CD14-positive monocyte (primary cell): ENCODE results near the gene LONRF2. TPM values are rescaled to one million over a fixed set of nuclear protein-coding genes. Genes with fewer than 3 reads are reported as not detected.

Source experiments
- DNase-seq, 3 donors: peaks; one replicate each; pipeline ENCODE4 v3.0.0-alpha.2; 2011 to 2022
- H2AFZ ChIP-seq: 2 replicates; pipeline ENCODE4 v1.6.0; 2012; ENCODE audit warnings: mild to moderate bottlenecking, low read depth, low read length, inconsistent platforms; ENCODE audit not compliant: insufficient read depth, poor library complexity, severe bottlenecking
- H3K27ac ChIP-seq, 2 donors: 1 replicate in 1 of 2; 2 replicates in 1 of 2; pipeline ENCODE4 v1.5.1; 2012 to 2013; ENCODE audit warnings: low read length in 2 of 2, control low read depth in 1 of 2, inconsistent platforms in 1 of 2, low read depth in 1 of 2, mild to moderate bottlenecking in 1 of 2
- H3K27me3 ChIP-seq, 2 donors: one replicate each; pipeline versions ENCODE4 v1.6.0 to v1.6.1; 2011 to 2013; ENCODE audit warnings: low read length in 2 of 2; ENCODE audit not compliant: control insufficient read depth in 2 of 2, insufficient read depth in 2 of 2
- H3K36me3 ChIP-seq, 2 donors: replicated peaks in 1 of 2; 1 replicate in 1 of 2; 2 replicates in 1 of 2; pipeline versions ENCODE4 v1.5.1 to v1.6.1; 2012 to 2013; ENCODE audit warnings: low read length in 2 of 2, control low read depth in 1 of 2, inconsistent platforms in 1 of 2, mild to moderate bottlenecking in 1 of 2; ENCODE audit not compliant: insufficient read depth in 2 of 2, control insufficient read depth in 1 of 2
- H3K4me1 ChIP-seq, 2 donors: 1 replicate in 1 of 2; 2 replicates in 1 of 2; pipeline versions ENCODE4 v1.5.1 to v1.6.1; 2012 to 2013; ENCODE audit warnings: low read length in 2 of 2, control low read depth in 1 of 2, inconsistent platforms in 1 of 2, mild to moderate bottlenecking in 1 of 2, moderate library complexity in 1 of 2; ENCODE audit not compliant: insufficient read depth in 2 of 2, control insufficient read depth in 1 of 2
- H3K4me2 ChIP-seq: replicated peaks from 2 replicates; pipeline ENCODE3; 2012; ENCODE audit warnings: low read length, moderate library complexity, mild to moderate bottlenecking; ENCODE audit not compliant: poor library complexity, severe bottlenecking; ENCODE audit errors: extremely low read depth
- H3K4me3 ChIP-seq, 3 experiments: fragments of 200-600 bp in 1 of 3; sonication (generic) in 1 of 3; replicated peaks in 1 of 3; 1 replicate in 2 of 3; 2 replicates in 1 of 3; pipeline ENCODE4 v1.5.1; 2011 to 2013; ENCODE audit warnings: low read length in 3 of 3, mild to moderate bottlenecking in 3 of 3, control low read depth in 2 of 3, low read depth in 2 of 3, inconsistent platforms in 1 of 3, moderate library complexity in 1 of 3
- H3K79me2 ChIP-seq: 2 replicates; pipeline ENCODE4 v1.6.0; 2012; ENCODE audit warnings: mild to moderate bottlenecking, control low read depth, inconsistent platforms, low read length, moderate library complexity; ENCODE audit not compliant: insufficient read depth
- H3K9ac ChIP-seq: 2 replicates; pipeline ENCODE4 v1.6.0; 2017; ENCODE audit warnings: low read length, mild to moderate bottlenecking; ENCODE audit not compliant: insufficient read depth, poor library complexity, severe bottlenecking
- H3K9me3 ChIP-seq, 2 donors: replicated peaks in 1 of 2; 1 replicate in 1 of 2; 2 replicates in 1 of 2; pipeline versions ENCODE4 v1.5.1 to v1.6.1; 2012 to 2013; ENCODE audit warnings: low read length in 2 of 2, control low read depth in 1 of 2; ENCODE audit not compliant: control insufficient read depth in 1 of 2, insufficient read depth in 1 of 2
- H4K20me1 ChIP-seq: 2 replicates; pipeline ENCODE4 v1.6.0; 2012; ENCODE audit warnings: mild to moderate bottlenecking, low read length, control low read depth, moderate library complexity; ENCODE audit not compliant: insufficient read depth
- H3K27ac Mint-ChIP-seq, 7 donors: one replicate each; pipeline ENCODE4 v1.8.0; 2020; ENCODE audit warnings: mild to moderate bottlenecking in 7 of 7, mixed read lengths in 7 of 7, moderate library complexity in 6 of 7, inconsistent platforms in 2 of 7
- H3K27me3 Mint-ChIP-seq, 3 donors: one replicate each; pipeline ENCODE4 v1.8.0; 2021 to 2022; ENCODE audit warnings: low read depth in 3 of 3, mild to moderate bottlenecking in 3 of 3, mixed read lengths in 3 of 3, moderate library complexity in 3 of 3, inconsistent platforms in 1 of 3
- H3K36me3 Mint-ChIP-seq, 2 donors: one replicate each; pipeline ENCODE4 v1.8.0; 2020; ENCODE audit warnings: mixed read lengths in 2 of 2, inconsistent platforms in 1 of 2, mild to moderate bottlenecking in 1 of 2
- H3K4me1 Mint-ChIP-seq: one replicate; pipeline ENCODE4 v1.8.0; 2020; ENCODE audit warnings: mild to moderate bottlenecking, mixed read lengths
- H3K4me3 Mint-ChIP-seq, 2 donors: one replicate each; pipeline ENCODE4 v1.8.0; 2020; ENCODE audit warnings: mild to moderate bottlenecking in 2 of 2, mixed read lengths in 2 of 2, moderate library complexity in 1 of 2
- H3K9me3 Mint-ChIP-seq, 7 donors: one replicate each; pipeline ENCODE4 v1.8.0; 2020 to 2022; ENCODE audit warnings: mixed read lengths in 7 of 7, mild to moderate bottlenecking in 6 of 7, moderate library complexity in 6 of 7, inconsistent platforms in 2 of 7
- CTCF ChIP-seq: fragments of 200-600 bp; IDR thresholded peaks from one replicate; pipeline ENCODE4 v1.8.0; 2022; ENCODE audit warnings: antibody characterized with exemption, mild to moderate bottlenecking
- WGBS: methylation state at CpG from one replicate; pipeline ENCODE4 v1.1.5; 2013; ENCODE audit warnings: missing lambda C conversion rate; ENCODE audit not compliant: insufficient coverage; 5-methylcytosine and 5-hydroxymethylcytosine counted together
- intact Hi-C, 2 donors: fragments of 100-400 bp; cut with micrococcal nuclease; formaldehyde crosslinking; loops; one replicate each; pipeline versions ENCODE4 v1.15.0 to v1.15.1; 2023
- polyA plus RNA-seq, 3 donors: library from polyadenylated mRNA; depleted of rRNA in 1 of 3; unstranded in 2 of 3; stranded (reverse) in 1 of 3; fragments of 300-500 nt in 2 of 3; fragments of >200 nt in 1 of 3; fragmentation: Illumina TruSeq in 2 of 3; gene quantifications; 1 replicate in 2 of 3; 2 replicates in 1 of 3; pipeline ENCODE4 v1.2.3, GENCODE V29; 2012 to 2021

The LONRF2 gene
- polyA plus RNA-seq, 3 donors, result not detected

DNA sequence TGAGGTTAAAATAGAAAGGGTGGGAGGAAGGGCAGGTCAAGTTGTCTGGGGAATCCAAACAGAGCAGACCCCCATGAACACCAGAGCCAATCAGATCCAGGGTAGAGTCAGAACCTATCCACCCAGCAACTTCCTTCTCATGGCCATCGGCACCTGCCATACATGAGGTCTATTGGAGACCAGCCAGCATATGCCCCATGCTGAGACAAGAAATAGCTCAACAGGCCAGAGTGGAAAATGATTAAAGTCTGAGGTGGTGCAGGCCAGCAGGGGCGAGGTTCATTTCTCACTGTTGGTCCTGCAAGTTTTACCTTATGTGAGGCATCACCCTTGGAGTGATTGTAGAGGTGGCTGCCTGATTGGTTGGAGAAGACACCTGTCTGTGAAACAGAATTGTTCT is 89.2 kb downstream of the LONRF2 start:
- H3K4me3 Mint-ChIP-seq, result no peak overlapping the region
- H3K27me3 Mint-ChIP-seq, result peaks cover 2 to 3% (median 3%) of the 10 kb centered on the region in 3 donors
- Histone ChIP-seq H4K20me1 (no peaks in the 10 kb centered on the region), H3K79me2 (no peaks in the 10 kb centered on the region), H3K4me3 (no peak overlapping the region), H3K9ac (no peak overlapping the region), H3K9me3 (no peaks in the 10 kb centered on the region), H3K4me1 (peaks cover 9 to 11% of the 10 kb centered on the region in 2 donors), H3K27me3 (no peaks in the 10 kb centered on the region), H2AFZ (no peak overlapping the region), H3K36me3 (no peaks in the 10 kb centered on the region), H3K27ac (no peak overlapping the region), H3K4me2 (no peak overlapping the region)
- no peak for DNase-seq
- H3K9me3 Mint-ChIP-seq, result peaks cover 0 to 4% (median 0%) of the 10 kb centered on the region in 7 donors
- no peak overlapping the region for H3K27ac Mint-ChIP-seq
- no CpG with 5 or more reads among the region's 2 CpGs for WGBS
- H3K4me1 Mint-ChIP-seq, result peaks cover 15% of the 10 kb centered on the region
- TF ChIP-seq CTCF, result no peak
- H3K36me3 Mint-ChIP-seq, result no peaks in the 10 kb centered on the region
- intact Hi-C loops, result loop anchor here in 1 of 2 donors (10.0 kb wide), 1 partner anchor 118 kb away; no protein-coding TSS in a partner anchor

GRCh38 chr2:100230754-100231153 is 91.5 kb downstream of the LONRF2 start:
- 95% methylated on average over 2 of the region's 2 CpGs for WGBS
- H3K9me3 Mint-ChIP-seq, result peaks cover 0 to 4% (median 0%) of the 10 kb centered on the region in 7 donors

More at GRCh38 chr2:100230754-100231153, 91.5 kb downstream of the LONRF2 start:
- Mint-ChIP-seq H3K27ac (no peak overlapping the region), H3K4me1 (peaks cover 13% of the 10 kb centered on the region), H3K4me3 (no peak overlapping the region), H3K27me3 (peaks cover 2 to 3% (median 2%) of the 10 kb centered on the region in 3 donors), H3K36me3 (no peaks in the 10 kb centered on the region)
- H4K20me1 ChIP-seq, result no peaks in the 10 kb centered on the region
- no peaks in the 10 kb centered on the region for H3K27me3 ChIP-seq
- peaks cover 8 to 11% of the 10 kb centered on the region in 2 donors for H3K4me1 ChIP-seq
- no peak for TF ChIP-seq CTCF
- DNase-seq, result no peak
- H3K27ac ChIP-seq, result no peak overlapping the region
- no peaks in the 10 kb centered on the region for H3K36me3 ChIP-seq
- no peak overlapping the region for H2AFZ ChIP-seq
- no peaks in the 10 kb centered on the region for H3K79me2 ChIP-seq
- no peak overlapping the region for H3K4me3 ChIP-seq
- no peaks in the 10 kb centered on the region for H3K9me3 ChIP-seq
- H3K9ac ChIP-seq, result no peak overlapping the region
- intact Hi-C loops, result loop anchor here in 1 of 2 donors (10.0 kb wide), 1 partner anchor 116 kb away; no protein-coding TSS in a partner anchor
- no peak overlapping the region for H3K4me2 ChIP-seq
